GM19328 (cell line): ENCODE data around the gene SP140.
"Not testable (repeated sequence)": the region's sequence is repeated elsewhere in the genome, so short reads cannot be mapped to it uniquely, and the experiment has no call there.

Source experiments
- ATAC-seq: cut with Tn5 transposase; IDR thresholded peaks from one replicate; pipeline ENCODE4 v1.9.1; 2021; ENCODE audit warnings: mild to moderate bottlenecking, moderate library complexity; ENCODE audit not compliant: unreplicated experiment

Gene SP140

GRCh38 chr2:230325316-230326243 is 100.0 kb downstream of the SP140 start:
- ATAC-seq: no peak

GRCh38 chr2:230326453-230327417 is 101.2 kb downstream of the SP140 start, which contains the start of gene SP140L:
TSS of gene SP140L (plus strand) at chr2:230327193. CDS start at chr2:230327270, 77 bp downstream.
- peak; percentile 87 for ATAC-seq

- ATAC-seq: peak; percentile 55
These were observed 102.0 kb downstream of the SP140 start for GRCh38 chr2:230327418-230328154.

- ATAC-seq: no peak
These were observed 102.6 kb downstream of the SP140 start for GRCh38 chr2:230328155-230328458.

- no peak for ATAC-seq
These were observed 104.5 kb downstream of the SP140 start for GRCh38 chr2:230329946-230330605.

- no peak for ATAC-seq
These were observed 105.2 kb downstream of the SP140 start for GRCh38 chr2:230330725-230331124.

GRCh38 chr2:230335461-230335863 is 109.9 kb downstream of the SP140 start:
- no peak for ATAC-seq

- ATAC-seq: no peak
These were observed 110.4 kb downstream of the SP140 start for GRCh38 chr2:230335864-230336506.

- not testable (repeated sequence) for ATAC-seq
These were observed 116.5 kb downstream of the SP140 start for GRCh38 chr2:230341936-230342528.

- not testable (repeated sequence) for ATAC-seq
These were observed 117.6 kb downstream of the SP140 start for GRCh38 chr2:230343041-230343624.

- no peak for ATAC-seq
These were observed 118.2 kb downstream of the SP140 start for GRCh38 chr2:230343747-230344146.

- no peak for ATAC-seq
These were observed 120.9 kb downstream of the SP140 start for GRCh38 chr2:230346465-230346864.

GRCh38 chr2:230346921-230347533 is 121.5 kb downstream of the SP140 start:
- ATAC-seq: no peak

GRCh38 chr2:230347659-230348305 is 122.2 kb downstream of the SP140 start:
- ATAC-seq: no peak

- ATAC-seq: no peak
These were observed 123.3 kb downstream of the SP140 start for GRCh38 chr2:230348787-230349186.

- no peak for ATAC-seq
These were observed 130.5 kb downstream of the SP140 start for GRCh38 chr2:230356084-230356483.

GRCh38 chr2:230358305-230358704 is 132.8 kb downstream of the SP140 start:
- ATAC-seq: no peak

- no peak for ATAC-seq
These were observed 134.5 kb downstream of the SP140 start for GRCh38 chr2:230360028-230360427.
